ENCODE measurements around the gene TNFRSF1A.
"Not testable (repeated sequence)": the region's sequence is repeated elsewhere in the genome, so short reads cannot be mapped to it uniquely, and the experiment has no call there.

Gene TNFRSF1A

DNA sequence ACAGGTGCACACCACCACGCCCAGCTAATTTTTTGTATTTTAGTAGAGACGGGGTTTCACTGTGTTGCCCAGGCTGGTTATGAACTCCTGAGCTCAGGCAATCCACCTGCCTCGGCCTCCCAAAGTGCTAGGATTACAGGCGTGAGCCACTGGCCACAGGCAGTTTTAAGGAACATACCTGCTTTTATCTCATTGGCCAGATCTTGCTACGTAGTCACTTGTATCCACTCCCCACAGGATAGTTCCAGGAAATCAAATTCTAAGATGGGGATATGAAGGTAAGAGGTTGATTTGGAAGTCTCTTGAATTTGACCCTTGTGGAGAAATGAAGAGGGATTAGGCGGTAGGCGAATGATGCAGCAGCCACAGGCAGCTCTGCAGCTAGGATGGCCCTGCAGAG is 40.2 kb downstream of the TNFRSF1A start:
- H3K4me3 Mint-ChIP-seq = no peak overlapping the region
- no peaks in the 10 kb centered on the region for H3K36me3 Mint-ChIP-seq
- H3K4me1 Mint-ChIP-seq = peaks cover 7% of the 10 kb centered on the region
- no peaks in the 10 kb centered on the region for H3K9me3 Mint-ChIP-seq
- no peak overlapping the region for H3K27ac Mint-ChIP-seq
- peaks cover 54% of the 10 kb centered on the region for H3K27me3 Mint-ChIP-seq
- no peak for ATAC-seq

DNA sequence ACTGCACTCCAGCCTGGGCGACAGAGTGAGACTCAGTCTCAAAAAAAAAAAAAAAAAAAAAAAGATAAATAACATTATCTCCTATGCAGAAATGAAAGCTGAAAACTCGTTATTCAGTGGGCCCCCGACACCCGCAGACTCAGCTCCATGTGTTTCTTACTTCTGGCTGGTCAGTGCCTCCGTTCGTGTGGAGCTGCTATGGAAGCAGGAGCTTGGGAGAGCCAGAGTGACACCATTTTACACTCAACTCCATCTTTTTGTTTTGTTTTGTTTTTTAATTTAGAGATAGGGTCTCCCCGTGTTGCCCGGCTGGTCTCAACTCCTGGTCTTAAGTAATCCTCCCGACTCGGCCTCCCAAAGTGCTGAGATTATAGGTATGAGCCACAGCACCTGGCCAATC is 44.7 kb downstream of the TNFRSF1A start:
- no peak for ATAC-seq
- H3K27me3 Mint-ChIP-seq = peaks cover 49% of the 10 kb centered on the region

DNA sequence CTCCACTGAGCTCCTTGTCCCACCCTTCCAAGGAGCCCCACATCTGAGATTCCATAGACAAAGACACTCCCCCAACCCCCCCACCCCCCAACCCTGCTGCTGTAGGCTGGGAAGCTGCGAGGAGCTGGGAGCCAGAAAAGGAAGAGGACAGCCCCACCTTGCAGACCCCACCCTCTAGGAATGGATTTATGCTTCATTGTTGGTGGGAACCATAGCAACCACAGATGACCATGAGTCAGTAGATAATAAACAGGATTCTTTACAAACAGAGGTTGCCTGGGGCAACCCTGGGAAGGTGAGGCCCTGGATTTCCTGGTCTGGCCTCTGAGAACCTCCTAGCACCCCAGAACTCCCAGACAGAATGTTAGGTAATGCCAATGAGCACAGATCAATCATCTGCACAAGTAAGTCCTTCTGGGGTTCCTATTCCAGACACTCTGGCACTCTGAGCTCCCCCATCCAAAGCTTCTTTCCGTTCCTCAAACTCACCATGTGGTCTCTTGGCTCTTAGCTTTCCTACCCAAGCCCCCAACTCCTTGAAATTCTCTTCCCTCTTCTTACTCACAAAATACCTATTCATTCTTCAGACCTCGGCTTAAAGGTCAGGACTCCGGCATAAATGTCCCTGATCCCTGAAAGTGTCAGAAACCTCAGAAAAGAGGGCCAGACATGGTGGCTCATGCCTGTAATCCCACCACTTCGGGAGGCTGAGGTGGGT is 46.6 kb downstream of the TNFRSF1A start:
- no peak overlapping the region for H3K4me3 Mint-ChIP-seq
- H3K36me3 Mint-ChIP-seq = no peaks in the 10 kb centered on the region
- H3K27me3 Mint-ChIP-seq = peaks cover 49% of the 10 kb centered on the region
- H3K9me3 Mint-ChIP-seq = no peaks in the 10 kb centered on the region
- peaks cover 3% of the 10 kb centered on the region for H3K4me1 Mint-ChIP-seq
- H3K27ac Mint-ChIP-seq = no peak overlapping the region
- no peak for ATAC-seq

More for the DNA sequence above, 44.7 kb downstream of the TNFRSF1A start:
- Mint-ChIP-seq H3K4me1 (peaks cover 7% of the 10 kb centered on the region), H3K4me3 (no peak overlapping the region), H3K27ac (no peak overlapping the region), H3K36me3 (no peaks in the 10 kb centered on the region), H3K9me3 (no peaks in the 10 kb centered on the region)

DNA sequence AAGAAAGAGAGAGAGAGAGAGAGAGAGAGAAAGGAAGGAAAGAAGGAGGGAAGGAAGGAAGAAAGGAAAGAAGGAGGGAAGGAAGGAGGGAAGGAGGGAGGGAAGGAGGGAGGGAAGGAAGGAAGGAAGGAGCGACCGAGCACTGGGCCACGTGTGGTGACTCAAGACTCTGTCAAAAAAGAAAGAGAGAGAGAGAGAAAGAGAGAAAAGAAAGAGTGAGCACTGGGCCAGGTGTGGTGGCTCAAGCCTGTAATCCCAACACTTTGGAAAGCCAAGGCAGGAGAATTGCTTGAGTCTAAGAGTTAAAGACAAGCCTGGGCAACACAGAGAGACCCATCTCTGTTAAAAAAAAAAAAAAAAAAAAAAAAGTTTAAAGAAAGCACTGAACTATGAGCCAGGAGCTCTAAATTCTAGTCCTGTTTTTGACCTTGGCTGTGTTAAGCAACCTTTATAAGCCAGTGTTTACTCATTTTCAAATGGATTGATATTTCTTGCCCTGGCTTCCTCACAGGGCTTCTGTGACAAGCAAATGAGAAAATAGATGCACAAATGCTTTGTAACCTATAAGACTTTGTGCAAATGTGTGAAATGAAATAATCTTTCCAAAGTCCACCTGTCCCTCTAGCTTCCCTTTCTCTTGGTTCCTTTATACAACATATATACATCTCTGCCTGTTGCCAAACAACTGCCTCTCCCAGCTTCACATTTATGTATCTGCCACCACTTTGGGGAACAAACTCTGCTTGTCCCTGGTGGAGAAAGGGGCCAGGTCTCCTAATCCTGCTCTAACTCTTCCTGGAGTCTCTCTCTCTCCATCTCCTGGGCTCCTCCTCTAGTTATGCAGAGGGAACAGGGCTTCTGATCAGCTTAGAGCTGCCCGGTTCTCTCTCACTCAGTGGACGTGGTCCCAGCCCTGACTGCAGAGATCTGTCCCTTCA is 47.5 kb downstream of the TNFRSF1A start:
- Mint-ChIP-seq H3K27me3 (peaks cover 55% of the 10 kb centered on the region), H3K4me3 (no peak overlapping the region), H3K36me3 (no peaks in the 10 kb centered on the region), H3K9me3 (no peaks in the 10 kb centered on the region), H3K27ac (no peak overlapping the region), H3K4me1 (no peaks in the 10 kb centered on the region)
- ATAC-seq = no peak

DNA sequence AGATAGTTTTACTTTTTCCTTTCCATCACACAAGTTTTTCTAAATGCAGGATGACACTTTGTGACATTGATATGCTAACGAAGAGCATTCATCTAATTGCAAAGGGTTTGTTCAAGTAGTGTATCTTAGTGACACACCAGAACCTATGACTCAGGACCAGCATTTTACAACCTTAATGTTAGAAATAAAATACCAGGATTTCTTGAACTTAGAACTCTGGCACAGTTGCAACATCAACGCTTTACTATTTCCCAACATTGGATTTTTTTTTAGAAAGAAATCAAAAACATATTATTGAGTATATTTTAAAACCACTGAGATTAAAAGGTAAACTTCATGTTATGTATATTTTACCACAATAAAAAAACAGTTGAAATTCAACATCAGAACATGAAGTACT is 49.3 kb downstream of the TNFRSF1A start:
- Mint-ChIP-seq H3K27ac (no peak overlapping the region), H3K36me3 (no peaks in the 10 kb centered on the region), H3K4me3 (no peak overlapping the region), H3K9me3 (no peaks in the 10 kb centered on the region), H3K27me3 (peaks cover 45% of the 10 kb centered on the region), H3K4me1 (no peaks in the 10 kb centered on the region)
- ATAC-seq = no peak

DNA sequence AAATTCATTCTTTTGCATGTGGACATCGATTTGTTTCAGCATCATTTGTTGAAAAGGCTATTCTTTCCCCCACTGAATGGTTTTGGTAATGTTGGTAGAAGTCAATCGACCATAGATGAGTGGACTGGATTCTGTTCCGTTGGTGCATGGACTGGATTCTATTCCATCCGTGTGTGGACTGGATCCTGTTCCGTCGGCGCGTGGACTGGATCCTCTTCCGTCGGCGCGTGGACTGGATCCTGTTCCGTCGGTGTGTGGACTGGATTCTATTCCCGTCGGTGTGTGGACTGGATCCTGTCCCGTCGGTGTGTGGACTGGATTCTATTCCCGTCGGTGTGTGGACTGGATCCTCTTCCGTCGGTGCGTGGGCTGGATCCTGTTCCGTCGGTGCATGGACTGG is 52.0 kb downstream of the TNFRSF1A start:
- H3K4me1 Mint-ChIP-seq, H3K27ac Mint-ChIP-seq, H3K4me3 Mint-ChIP-seq, ATAC-seq, H3K36me3 Mint-ChIP-seq, H3K9me3 Mint-ChIP-seq: not testable (repeated sequence)
- peaks cover 23% of the 10 kb centered on the region for H3K27me3 Mint-ChIP-seq

DNA sequence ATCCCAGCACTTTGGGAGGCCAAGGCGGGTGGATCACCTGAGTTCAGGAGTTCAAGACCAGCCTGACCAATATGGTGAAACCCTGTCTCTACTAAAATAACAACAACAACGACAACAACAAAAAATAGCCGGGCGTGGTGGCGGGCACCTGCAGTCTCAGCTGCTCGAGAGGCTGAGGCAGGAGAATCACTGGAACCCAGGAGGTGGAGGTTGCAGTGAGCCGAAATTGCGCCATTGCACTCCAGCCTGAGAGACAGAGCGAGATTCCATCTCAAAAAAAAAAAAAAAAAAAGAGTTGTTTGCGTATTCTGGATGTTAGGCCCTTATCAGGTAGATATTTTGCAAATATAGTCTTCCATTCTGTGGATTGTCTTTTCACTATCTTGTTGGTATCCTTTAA is 52.8 kb downstream of the TNFRSF1A start:
- not testable (repeated sequence) for ATAC-seq, H3K4me3 Mint-ChIP-seq
- peaks cover 19% of the 10 kb centered on the region for H3K27me3 Mint-ChIP-seq

DNA sequence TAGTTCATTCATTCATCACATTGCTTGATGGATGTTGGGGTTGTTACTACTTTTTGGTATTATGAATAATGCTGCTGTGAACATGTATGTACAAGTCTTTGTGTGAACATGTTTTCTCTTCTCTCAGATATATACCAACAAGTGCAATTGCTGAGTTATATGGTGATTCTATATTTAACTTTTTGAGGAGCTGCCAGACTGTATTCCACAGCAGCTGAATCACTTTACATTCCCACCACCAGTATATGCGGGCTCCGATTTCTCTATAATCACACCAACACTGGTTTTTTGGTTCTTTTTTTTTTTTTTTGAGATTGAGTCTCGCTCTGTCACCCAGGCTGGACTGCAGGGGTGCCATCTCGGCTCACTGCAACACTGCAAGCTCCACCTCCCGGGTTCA is 53.6 kb downstream of the TNFRSF1A start:
- Mint-ChIP-seq H3K27ac (no peak overlapping the region), H3K36me3 (no peaks in the 10 kb centered on the region), H3K9me3 (no peaks in the 10 kb centered on the region), H3K27me3 (peaks cover 19% of the 10 kb centered on the region), H3K4me1 (peaks cover 6% of the 10 kb centered on the region), H3K4me3 (no peak overlapping the region)
- no peak for ATAC-seq

More for the DNA sequence above, 52.8 kb downstream of the TNFRSF1A start:
- not testable (repeated sequence) for H3K9me3 Mint-ChIP-seq, H3K4me1 Mint-ChIP-seq, H3K36me3 Mint-ChIP-seq, H3K27ac Mint-ChIP-seq

DNA sequence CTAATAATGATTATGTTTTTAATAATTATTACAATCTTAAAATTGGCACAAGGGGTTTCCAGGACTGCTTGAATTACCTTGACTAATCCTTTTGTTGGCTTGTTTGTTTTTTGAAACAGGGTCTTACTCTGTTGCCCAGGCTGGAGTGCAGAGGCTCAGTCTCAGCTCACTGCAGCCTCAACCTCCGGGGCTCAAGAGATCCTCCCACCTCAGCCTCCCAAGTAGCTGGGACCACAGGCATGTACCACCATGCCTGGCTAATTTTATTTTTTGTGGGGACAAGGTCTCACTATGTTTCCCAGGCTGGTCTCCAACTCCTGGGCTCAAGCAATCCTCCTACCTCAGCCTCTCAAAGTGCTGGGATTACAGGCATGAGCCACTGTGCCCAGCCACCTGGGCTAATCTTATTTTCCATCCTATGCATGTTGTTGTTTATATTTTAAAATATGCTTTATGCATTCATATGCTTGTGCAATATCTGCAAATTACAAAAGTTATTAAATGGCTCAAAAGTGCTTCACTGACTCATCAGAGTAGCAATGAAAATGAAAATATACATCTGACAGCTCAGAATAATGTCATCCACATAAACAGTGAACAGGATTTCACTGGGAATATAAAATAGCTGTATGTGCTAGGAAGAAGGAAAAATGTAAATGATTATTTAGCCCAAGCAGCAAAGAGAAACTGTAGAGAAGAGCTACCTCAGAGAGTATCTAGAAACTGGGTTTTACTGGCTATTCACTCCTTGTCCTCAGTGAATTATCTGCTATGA is 56.2 kb downstream of the TNFRSF1A start:
- ATAC-seq = no peak
- Mint-ChIP-seq H3K27me3 (peaks cover 44% of the 10 kb centered on the region), H3K36me3 (no peaks in the 10 kb centered on the region), H3K9me3 (no peaks in the 10 kb centered on the region), H3K4me1 (peaks cover 6% of the 10 kb centered on the region), H3K27ac (no peak overlapping the region), H3K4me3 (no peak overlapping the region)

DNA sequence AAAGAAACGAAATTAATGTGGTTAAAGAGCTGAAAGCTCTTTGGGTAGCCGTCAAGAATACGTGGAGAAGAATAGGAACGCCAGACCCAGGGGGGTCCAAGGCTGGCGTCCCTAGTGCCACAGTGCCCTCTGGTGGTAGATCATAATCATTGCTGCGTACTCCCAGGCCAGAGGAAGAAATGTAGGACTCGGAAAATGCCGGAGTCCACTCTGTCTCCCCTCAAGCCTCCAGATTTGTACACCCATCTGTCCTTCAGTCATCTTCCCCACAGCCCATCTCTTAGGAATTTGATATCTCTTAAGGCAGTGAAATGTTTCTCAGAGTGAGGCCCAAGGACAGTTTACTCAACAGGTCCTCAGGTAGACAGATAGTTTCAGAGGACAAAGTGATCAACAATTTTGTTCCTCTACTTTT is 56.8 kb downstream of the TNFRSF1A start:
- Mint-ChIP-seq H3K27ac (no peak overlapping the region), H3K4me3 (no peak overlapping the region), H3K4me1 (peaks cover 6% of the 10 kb centered on the region), H3K9me3 (no peaks in the 10 kb centered on the region), H3K36me3 (no peaks in the 10 kb centered on the region), H3K27me3 (peaks cover 51% of the 10 kb centered on the region)
- ATAC-seq = peak; percentile 74

DNA sequence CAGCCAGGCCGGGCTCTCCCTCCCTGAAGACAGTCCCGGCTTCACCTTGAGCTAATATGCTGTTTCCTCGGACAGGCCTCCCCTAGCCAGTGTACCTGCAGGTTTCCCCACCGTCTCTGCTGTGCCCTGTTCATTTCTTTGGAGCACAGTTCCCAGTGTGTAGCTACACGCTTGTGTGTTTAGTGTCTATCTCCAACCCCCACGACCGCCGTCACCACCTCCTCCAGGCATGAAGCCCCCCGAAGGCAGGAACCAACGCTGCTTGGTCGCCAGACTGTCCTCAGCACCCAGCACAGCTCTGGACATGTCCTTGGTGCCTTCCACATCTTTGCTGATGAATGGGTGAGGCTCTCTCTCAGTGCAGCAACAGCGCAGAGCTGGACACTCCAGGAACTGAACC is 57.6 kb downstream of the TNFRSF1A start:
- Mint-ChIP-seq H3K4me1 (peaks cover 6% of the 10 kb centered on the region), H3K27ac (no peak overlapping the region), H3K4me3 (no peak overlapping the region), H3K27me3 (peaks cover 51% of the 10 kb centered on the region), H3K9me3 (no peaks in the 10 kb centered on the region), H3K36me3 (no peaks in the 10 kb centered on the region)
- ATAC-seq = no peak

DNA sequence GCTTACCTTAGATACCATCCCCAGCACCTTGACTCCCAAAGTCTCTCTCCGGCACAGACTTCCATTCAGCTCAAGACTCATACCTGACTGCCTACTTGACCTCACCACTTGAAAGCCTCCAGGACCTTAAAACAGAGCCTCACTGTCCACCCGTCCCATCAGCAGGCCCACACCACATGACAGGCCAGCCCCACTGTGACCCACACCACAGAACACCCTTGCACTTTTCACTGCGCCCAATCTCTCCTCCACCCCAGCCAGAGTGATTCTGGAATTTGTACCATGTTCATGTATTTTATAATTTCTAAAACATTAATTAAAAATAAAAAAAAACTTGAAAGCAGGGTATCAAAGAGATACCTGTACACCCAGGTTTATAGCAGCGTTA is 59.4 kb downstream of the TNFRSF1A start:
- Mint-ChIP-seq H3K9me3 (no peaks in the 10 kb centered on the region), H3K36me3 (no peaks in the 10 kb centered on the region), H3K27me3 (peaks cover 52% of the 10 kb centered on the region), H3K27ac (no peak overlapping the region), H3K4me3 (no peak overlapping the region), H3K4me1 (peaks cover 12% of the 10 kb centered on the region)
- ATAC-seq = no peak

DNA sequence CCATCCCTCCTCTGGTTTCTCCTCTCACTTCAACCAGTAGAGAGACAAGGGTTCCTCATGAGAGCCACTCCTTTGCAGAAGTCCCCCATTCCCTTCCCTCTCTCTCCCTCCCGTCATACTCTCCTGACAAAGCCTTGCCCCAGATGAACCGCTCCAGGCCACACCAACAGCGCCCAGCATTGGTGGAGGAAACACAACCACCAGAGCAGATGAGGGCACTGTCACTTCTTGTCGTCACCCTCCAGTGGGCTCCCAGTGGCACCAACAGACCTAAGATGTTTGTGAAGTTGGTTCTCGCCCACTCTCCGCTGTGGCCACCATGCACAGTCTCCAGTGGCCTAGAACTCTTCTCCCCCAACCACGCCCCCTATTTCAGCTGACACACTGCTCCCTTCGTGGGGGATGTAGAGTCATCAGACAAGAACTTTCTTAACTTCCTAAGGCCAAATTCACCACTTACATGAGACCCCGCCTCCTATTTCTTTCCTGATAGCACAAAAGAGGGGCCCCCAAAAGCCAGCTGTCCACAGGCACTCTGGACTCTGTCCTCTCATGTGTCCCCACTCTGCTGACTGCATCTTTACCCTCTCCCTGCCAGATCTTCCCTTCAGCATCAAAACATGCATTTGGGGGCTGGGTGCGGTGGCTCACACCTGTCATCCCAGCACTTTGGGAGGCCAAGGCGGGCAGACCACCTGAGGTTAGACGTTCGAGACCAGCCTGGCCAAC is 60.6 kb downstream of the TNFRSF1A start:
- Mint-ChIP-seq H3K4me1 (peaks cover 12% of the 10 kb centered on the region), H3K36me3 (no peaks in the 10 kb centered on the region), H3K27me3 (peaks cover 60% of the 10 kb centered on the region), H3K4me3 (no peak overlapping the region), H3K27ac (no peak overlapping the region), H3K9me3 (no peaks in the 10 kb centered on the region)
- ATAC-seq = no peak

DNA sequence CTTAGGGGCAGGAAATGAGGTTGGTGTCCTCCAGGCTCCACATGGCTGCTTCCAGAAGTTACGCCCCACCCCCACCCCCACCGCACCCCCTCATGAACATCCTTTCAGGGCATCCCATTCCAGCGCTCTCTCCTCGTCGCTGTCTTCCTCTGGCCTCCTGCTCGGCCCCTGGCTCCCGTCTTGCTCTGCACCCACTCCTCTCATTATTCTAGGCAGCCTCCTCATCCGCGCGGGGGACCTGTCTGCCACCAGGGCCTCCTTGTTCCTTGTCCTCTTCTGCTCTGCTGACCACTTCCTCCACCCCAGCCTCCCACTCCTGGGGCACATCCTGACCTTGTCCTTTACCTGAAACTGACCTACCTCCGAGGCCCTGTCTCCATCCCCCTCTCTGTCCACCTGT is 61.2 kb downstream of the TNFRSF1A start:
- H3K27me3 Mint-ChIP-seq = peaks cover 66% of the 10 kb centered on the region

DNA sequence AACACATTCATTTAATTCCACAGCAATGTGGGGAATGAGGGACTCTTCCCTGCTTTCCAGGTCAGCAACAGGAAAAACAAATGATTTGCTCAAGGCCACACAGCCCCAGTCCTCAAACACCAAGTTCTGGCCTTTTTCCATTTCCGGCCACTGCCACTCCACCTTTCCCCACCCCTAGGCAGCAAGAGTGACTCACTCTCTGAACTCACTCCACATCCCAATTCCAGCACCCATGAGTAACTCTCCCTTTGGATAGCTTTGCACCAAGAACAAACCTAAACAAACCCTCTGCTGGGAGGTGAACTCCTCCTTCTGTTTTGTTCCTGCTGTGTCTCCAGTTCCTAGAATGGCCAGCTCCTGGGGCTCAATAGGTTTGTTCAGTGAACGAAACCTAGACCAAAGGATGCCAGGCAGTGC is 61.8 kb downstream of the TNFRSF1A start:
- Mint-ChIP-seq H3K4me3 (no peak overlapping the region), H3K27ac (no peak overlapping the region), H3K27me3 (peaks cover 72% of the 10 kb centered on the region), H3K36me3 (no peaks in the 10 kb centered on the region), H3K4me1 (peaks cover 11% of the 10 kb centered on the region), H3K9me3 (no peaks in the 10 kb centered on the region)
- ATAC-seq = no peak

More for the DNA sequence above, 61.2 kb downstream of the TNFRSF1A start:
- H3K4me1 Mint-ChIP-seq = peaks cover 12% of the 10 kb centered on the region
- H3K4me3 Mint-ChIP-seq = peak overlapping the region; percentile 10
- no peaks in the 10 kb centered on the region for H3K36me3 Mint-ChIP-seq
- no peak for ATAC-seq
- H3K27ac Mint-ChIP-seq = no peak overlapping the region
- H3K9me3 Mint-ChIP-seq = no peaks in the 10 kb centered on the region

Data from stimulated activated memory B cell treated with anti-CD40 and anti-IgM and Interleukin-4, amounts not matched to agents 10 μg/mL and 1 μg/mL and 100 μg/mL, for 72 hours (primary cell).